Astrocyte of the hippocampus (primary cell): ENCODE measurements around the gene BACH2.
A peak's percentile ranks its signal among the peaks of the same experiment; 100 is the strongest.
"Not testable (repeated sequence)": the region's sequence is repeated elsewhere in the genome, so short reads cannot be mapped to it uniquely, and the experiment has no call there.

Source experiments
- DNase-seq: peaks from one replicate; pipeline ENCODE4 v3.0.0; 2011; ENCODE audit warnings: low read depth, low spot score

The BACH2 gene

DNA sequence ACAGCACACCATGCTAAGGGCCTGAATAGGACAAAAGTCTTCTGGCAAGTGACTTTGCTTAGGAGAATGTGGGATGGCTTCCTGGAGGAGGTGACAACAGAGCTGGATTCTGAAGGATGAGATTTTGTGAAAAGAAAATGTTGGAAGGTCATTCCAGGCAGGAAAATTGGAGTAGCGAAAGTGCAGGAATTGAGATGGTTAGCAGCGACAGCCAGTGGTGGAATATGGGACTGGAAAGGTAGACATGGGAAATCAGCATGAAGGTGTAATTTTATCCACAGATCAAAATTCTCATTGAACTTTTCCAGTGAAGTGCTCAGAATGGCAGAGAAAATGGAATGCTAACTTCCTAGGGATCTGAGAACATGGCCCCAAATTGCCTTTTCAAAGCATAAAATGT lies 5.7 kb upstream of the BACH2 start:
- no peak for DNase-seq

DNA sequence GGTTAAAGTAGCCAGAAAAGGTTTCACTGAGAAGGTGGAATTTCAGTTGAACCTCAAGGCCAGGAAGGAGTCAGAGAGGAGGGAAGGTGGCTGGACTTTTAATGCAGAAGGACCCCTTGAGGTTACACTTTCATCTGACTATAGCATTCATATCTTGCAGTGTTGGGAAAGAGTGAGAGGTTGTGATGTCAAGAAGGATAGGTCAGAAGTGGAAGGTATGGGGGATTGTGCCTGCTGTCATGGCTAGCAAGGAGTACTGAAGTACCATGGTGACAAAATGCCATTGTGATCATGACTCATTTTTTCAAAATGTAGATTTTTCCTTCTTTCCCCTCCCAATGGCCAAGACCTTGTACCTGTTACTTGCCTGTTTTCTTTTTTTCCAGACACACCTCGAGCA lies 5.2 kb upstream of the BACH2 start:
- DNase-seq = no peak

DNA sequence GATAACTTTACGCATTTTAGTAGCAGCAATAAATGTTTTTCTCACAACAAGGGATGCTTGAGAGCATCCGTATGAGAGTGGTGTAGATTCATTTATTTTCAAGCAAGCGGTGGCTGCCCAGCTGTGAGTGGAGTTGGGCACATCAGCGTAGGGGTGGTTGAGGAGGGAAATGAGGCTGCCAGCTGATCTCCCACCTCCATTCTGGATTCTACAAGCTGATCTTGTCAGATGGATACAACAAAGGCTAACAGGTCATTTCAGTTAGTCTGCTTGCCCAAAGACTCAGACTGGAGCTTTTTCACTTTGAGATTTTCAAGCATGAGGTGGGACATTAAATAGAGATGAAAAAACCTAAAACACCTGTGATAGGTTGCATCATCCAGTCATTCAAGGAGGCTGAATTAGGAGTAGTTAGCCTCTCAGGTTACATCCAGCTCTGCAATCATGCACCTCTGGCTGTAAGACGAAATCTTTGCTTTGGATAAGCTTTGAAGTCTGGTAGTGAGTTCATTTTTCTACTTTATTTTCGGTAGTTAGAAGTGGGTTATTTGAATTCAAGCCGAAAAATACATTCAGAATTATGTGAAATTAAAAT lies 1.9 kb upstream of the BACH2 start:
- no peak for DNase-seq

- DNase-seq = no peak
Measured at GRCh38 chr6:90297867-90298381, 1.3 kb upstream of the BACH2 start.

DNA sequence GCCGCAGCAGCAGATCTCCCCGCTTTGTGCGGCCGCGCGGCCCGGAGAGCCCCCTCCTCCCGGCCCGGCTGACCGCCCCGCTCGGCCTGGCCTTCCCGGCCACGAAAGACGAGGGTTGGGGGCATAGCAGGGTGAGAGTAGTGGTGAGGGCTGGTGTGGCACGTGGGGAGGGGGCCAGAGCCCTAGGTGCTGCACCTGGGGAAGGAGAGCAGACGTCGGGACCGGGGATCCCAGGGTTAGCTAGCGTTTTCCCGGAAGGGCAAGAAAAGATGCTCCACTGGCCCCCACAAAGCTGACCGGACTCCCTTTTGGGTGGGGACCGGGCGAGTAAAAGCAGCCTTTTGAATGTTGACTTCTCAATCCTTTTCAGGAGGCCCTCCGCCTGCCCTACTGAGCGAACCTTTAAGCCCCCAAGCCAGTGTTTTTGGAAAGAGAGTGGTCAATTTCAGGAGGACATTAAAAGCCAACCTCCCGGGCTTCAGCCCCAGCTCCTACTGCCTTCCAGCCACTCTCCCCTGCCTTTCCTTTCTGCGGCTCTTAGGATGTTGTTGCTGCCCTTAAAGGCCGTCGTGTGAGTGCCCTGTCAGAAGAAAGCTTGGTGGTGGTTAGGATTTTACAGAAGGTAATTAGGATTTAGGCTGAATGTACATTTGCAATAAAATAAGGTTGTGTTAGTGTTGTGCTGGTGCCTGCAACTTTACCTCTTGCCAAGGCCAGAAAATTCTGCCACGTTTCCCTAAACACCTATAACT lies 648 bp upstream of the BACH2 start:
- DNase-seq = no peak

DNA sequence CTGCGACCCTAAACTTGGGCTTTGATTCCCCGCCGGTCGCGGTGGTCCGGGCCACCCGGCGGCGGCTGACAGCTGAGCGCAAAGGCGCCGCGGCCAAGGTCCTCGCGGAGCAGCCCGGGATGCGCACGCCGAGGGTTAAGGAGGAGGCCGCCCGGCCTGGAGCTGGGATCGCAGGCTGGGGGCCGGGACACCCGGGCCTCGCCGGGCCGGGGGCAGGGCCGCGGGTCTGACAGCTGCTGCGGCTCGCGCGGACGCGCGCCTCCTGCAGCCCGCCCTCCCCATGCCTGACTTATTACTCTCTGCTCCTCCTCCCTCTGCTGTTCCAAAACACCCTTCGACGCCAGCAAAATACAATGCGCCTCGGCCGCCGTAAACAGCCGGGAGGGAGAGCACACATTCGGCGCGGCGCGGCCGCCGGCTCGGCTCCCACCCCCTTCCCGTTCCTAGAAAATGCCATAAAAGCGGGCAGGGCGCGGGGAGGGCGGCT lies 746 bp downstream of the BACH2 start:
- DNase-seq = peak; percentile 87

DNA sequence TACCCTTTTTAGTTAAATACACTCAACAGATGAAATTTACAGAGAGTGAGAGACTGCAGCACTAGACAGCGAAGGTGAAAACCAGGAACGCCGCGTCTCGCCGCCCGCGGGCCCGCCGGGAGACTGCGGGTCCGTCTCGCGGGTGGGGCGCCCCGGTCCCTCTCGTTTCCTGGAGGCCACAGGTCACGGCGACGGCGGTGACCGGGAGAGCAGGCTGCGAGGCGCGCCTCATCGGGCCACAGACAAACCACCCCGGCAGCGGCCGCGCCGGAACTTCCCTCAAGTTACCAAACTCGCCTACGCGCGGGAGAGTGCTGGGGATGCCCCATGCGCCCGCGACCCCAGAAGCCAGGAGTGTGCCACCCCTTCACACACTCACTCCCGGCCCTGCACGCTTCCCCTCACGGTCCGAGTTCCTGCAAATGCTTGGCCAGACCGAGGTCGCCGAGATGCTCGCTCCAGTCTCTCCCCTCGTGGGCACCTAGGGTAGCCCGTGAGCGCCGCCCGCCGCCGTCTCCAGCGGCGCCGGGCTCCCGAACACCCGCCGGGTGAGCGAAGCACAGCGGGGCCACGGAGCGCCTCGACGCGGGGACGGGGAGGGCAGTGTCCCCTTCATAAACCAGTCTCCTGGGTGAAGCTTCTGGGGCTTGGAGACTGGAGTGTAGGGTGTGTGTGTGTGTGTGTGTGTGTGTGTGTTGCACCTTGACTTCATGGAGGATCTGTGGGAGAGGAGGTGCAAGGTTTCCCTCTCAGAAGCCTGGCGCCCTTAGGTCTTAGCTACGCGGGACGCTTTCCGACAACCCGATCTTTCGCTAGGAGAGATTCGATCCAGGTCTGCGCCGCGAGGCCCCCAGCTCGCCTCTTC lies 1.4 kb downstream of the BACH2 start:
- DNase-seq = peak; percentile 83

GRCh38 chr6:90294614-90294988 lies 2.0 kb downstream of the BACH2 start:
- DNase-seq = peak; percentile 61

DNA sequence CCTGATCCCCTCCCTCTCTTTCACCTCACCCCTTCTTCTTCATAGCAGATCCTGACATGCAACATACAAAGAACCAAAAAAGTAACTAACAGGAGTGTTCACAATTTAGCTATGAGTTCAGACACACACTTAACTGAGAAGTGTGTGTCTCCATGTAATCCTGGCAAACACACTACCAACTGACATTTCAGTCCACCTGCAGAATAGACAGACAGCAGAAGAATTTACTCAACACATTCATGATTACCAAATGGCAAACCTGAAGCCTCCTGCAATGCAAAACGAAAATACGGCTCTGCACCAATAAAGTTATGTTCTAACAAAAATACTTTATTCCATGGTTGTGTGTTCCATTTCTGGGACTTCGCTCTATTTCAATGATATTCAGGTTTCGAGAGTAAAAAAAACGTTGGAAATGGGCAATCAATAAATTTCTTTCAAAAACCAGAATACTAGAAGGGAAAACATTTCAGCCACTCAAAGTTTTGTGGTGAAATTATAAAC lies 2.6 kb downstream of the BACH2 start:
- no peak for DNase-seq

DNA sequence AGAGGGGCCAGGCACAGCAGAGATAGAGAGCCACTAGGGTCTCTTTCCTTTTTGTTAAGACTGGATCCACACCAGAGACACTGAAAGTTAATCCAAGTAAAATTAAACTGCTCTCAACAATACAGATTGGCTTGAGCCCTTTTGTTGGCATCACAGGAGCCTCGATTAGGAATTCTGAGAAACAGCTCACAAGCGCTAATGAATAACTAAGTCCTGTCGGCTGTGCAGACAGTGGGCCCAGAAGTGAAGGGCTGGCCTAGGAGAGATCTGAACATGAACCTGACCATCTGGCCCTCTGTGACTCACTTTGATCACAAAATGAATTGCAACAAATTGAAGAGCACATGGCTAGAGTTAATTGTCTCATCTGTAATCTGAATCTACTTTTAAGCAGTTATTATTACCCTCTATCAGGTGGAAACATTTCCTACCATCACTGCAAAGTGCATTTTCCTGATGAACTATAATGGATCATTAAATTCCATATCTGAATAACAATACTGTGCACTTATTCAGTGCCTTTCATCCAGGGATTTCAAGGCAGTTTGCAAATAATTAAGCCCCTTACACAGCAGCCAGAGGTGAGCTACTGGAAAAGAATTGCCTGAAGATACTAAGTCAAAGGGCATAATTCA lies 3.2 kb downstream of the BACH2 start:
- DNase-seq = peak; percentile 31

DNA sequence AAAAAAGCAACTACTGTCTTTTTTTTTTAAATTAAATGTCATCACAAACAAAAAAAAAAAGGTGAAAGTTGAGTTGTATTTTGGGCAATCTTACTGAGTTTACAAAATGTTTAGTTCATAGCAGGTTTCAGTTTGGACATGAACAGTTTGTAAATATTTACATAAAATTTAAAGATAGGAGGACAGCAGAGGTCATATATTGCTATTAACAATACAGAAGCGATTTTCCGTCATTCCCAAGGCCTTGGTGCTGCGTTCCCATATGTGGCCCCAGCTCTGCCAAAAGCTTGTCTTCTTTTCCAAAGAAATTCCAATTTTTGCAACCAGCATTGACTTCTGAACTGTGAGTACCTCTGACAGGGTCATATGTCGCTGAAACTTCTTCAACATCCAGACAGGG lies 5.1 kb downstream of the BACH2 start:
- no peak for DNase-seq

DNA sequence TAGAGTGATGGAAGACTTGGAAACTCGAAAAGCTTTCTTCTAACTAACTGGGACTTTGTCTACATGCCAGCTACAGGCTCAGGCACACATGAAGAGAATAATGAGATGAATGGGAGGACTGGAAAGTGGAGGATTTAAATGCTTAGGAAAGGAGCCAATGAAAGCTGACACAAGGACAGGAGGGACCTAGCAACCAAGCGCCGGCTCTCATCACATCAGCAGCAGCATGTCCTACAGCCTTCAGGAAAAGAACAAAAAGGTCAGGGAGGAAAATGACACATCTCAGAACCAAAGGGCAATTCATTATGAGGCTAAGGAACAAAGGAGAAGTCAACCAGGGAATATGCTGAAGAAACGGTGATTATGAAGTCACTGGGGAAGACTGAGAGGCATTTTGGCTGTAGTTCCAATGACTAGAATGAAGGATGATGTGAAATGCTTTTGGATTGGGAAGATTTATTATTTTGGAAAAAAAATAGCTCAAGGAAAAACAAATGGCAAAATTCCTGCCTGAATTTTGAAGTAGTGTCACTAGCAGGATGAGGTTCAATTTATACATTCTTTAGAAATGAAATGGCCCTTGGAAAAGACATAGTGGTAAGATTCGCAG lies 5.7 kb downstream of the BACH2 start:
- DNase-seq = peak; percentile 55

DNA sequence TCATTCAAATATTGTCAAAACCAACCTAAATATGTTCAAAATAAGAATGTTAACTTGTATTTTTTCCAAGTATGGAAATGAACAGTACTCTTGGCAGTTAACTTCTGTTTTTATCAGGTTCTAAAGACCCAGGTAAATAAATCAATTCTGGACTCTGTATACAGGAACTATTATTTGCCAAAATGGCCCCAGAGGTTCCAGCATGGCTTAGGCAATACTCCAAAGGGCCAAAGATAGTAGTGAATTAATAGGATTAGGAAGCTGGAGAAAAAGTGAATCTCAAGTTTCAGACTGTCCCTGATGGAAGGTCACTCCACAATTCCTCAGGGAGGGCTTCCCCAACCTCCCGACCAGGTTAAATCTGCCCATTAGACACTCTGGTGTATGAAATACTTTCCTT lies 6.7 kb downstream of the BACH2 start:
- no peak for DNase-seq

GRCh38 chr6:90288404-90288803 lies 8.2 kb downstream of the BACH2 start:
- DNase-seq = peak; percentile 58

DNA sequence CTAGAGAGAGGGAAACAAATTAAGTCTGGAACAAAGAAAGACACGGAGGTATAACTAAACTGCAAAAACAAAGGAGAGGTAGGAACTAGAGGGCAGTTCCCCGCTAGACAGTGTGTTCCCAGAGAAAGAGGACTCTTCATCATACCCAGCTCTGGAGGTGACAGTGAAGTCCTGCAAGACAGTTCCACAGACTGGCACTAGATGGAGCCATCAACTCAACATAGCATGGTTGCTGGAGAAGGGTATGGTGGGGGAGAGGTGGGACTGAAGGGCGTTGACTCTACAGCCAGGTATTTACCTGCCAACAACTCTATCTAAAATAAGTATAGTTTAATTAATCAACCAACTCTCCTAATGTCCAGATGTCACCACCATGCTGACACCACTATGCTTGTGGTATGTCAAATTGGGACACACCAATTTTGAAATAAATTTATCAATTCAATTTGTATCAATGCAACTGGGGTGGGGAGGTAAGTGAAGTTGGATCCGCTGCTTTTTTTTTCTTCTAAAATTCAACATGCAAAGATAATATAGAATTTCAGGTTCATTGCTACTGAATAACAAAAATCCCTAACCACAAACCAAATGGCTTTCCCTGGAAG lies 9.7 kb downstream of the BACH2 start:
- peak; percentile 41 for DNase-seq

DNA sequence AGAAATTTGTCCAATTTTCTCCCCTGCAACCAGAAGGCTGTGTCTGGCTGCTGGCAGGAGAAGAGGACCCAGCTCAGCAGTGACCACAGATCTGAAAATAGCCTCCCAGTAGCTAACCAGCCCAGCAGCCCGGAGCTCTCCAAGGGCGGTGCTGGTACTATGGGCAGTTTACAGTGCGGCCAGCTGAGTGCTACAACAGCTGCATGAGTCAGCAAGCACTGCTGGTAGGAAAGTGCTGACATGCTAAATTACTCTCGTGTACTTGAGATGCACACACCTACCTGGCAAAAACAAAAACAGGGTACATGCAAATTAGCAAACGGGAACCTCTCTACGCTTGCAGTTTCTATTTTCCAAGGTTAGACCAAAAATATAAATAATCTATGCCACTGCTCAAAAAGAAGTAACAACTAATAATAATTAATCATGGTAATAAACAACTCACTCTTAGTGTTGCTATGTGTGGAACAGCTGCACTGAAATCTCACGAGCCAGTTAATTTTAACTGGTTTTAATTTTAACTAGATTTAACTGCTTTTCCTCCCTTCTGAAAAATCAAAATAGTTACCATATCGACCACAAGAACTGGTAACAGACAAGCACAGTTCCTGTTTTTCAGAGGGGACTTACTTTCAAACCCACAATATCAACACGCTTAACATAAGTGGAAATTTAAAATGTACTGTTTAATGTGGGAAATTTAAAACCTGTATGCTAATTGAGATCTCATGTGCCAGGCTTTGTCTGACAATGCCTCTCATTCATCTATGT lies 10.8 kb downstream of the BACH2 start:
- DNase-seq = peak; percentile 95

GRCh38 chr6:90285042-90285481 lies 11.6 kb downstream of the BACH2 start:
- peak; percentile 30 for DNase-seq

- peak; percentile 95 for DNase-seq
Measured at GRCh38 chr6:90284236-90285041, 12.2 kb downstream of the BACH2 start.

- not testable (repeated sequence) for DNase-seq
Measured at GRCh38 chr6:90282265-90282664, 14.4 kb downstream of the BACH2 start.
